ENCODE data around the gene NHSL2. TPM values are rescaled to one million over a fixed set of nuclear protein-coding genes. Genes with fewer than 3 reads are reported as not detected.

The NHSL2 gene
- total RNA-seq, 2 experiments from 2014 or later, result not detected

DNA sequence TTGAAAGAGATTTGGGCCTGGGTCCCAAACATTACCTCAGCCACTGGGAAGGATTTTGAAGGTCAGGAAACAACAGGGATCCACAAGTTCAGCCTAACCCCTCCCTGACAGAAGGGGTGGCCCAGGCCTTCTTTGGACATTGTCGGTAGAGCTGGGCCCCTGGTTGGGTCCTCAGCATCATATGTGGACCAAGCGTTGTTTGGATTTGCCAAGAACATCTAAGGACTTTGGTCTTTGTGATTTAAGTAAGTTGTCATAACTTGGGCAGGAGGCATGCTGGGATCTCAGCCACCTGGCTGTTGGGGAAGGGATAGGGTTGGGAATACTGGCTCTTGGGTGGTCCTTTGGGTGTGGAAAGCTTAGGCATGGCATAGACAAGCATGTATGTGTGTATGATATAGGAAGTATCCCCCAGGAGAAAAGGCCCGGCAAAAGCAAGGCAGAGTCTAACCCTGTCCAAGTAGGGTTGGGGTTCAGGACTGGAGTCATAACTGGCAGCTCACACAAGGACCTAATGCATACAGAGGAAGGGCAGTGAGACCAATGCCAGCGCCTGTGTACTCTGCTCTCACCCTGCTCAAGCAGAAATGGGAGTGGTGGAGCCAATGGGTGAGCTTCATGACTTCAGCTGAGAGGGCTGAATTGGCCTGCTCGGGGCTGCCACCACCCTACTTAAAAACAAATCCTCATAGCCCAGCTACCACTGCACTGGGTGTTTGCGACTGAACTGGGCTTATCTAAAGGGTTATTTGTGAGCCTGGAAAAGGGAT, 118.2 kb downstream of the NHSL2 start:
- no peak overlapping the region for H3K4me3 ChIP-seq (ENCODE audit: low read depth, low read length, poor library complexity, severe bottlenecking)
- no peak overlapping the region for H3K4me2 ChIP-seq (ENCODE audit: low read length)
- no peaks in the 10 kb centered on the region for H3K79me2 ChIP-seq (ENCODE audit: insufficient read depth, low read depth, low read length)
- intact Hi-C loops (cut with micrococcal nuclease; ENCODE audit: unreplicated experiment), result no loop called here
- no peaks in the 10 kb centered on the region for H3K9me3 ChIP-seq (ENCODE audit: low read length)
- no peaks in the 10 kb centered on the region for H4K20me1 ChIP-seq (ENCODE audit: insufficient read depth, low read length)
- no peak overlapping the region for H3K27ac ChIP-seq (ENCODE audit: low read depth, low read length, poor library complexity, severe bottlenecking)
- no peaks in the 10 kb centered on the region for H3K36me3 ChIP-seq (ENCODE audit: insufficient read depth, low read length)
- POLR2A ChIA-PET, result interaction anchor here (0.6 kb wide), 1 partner anchor 512 kb away, joined by 3 read pairs; no protein-coding TSS in a partner anchor
- no peak for DNase-seq (ENCODE audit: low spot score)
- no peaks in the 10 kb centered on the region for H3K9me2 ChIP-seq (ENCODE audit: insufficient read depth, low read length)
- TF ChIP-seq, protein P1, sequence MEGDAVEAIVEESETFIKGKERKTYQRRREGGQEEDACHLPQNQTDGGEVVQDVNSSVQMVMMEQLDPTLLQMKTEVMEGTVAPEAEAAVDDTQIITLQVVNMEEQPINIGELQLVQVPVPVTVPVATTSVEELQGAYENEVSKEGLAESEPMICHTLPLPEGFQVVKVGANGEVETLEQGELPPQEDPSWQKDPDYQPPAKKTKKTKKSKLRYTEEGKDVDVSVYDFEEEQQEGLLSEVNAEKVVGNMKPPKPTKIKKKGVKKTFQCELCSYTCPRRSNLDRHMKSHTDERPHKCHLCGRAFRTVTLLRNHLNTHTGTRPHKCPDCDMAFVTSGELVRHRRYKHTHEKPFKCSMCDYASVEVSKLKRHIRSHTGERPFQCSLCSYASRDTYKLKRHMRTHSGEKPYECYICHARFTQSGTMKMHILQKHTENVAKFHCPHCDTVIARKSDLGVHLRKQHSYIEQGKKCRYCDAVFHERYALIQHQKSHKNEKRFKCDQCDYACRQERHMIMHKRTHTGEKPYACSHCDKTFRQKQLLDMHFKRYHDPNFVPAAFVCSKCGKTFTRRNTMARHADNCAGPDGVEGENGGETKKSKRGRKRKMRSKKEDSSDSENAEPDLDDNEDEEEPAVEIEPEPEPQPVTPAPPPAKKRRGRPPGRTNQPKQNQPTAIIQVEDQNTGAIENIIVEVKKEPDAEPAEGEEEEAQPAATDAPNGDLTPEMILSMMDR (conservative IDR thresholded peaks at IDR 0.05; ENCODE audit: low read length), result no peak
- no peak for TF ChIP-seq EZH2phosphoT487 (IDR thresholded peaks at IDR 0.05; ENCODE audit: borderline replicate concordance, low read depth, low read length)
- CTCF ChIA-PET (ENCODE audit: unreplicated experiment), result no interaction called here
- H3K4me1 ChIP-seq (ENCODE audit: insufficient read depth, low read length, poor library complexity, severe bottlenecking), result no peaks in the 10 kb centered on the region
- no TSS peak for BruUV-seq (replicated peaks)
- H2AFZ ChIP-seq (ENCODE audit: low read length), result no peak overlapping the region

DNA sequence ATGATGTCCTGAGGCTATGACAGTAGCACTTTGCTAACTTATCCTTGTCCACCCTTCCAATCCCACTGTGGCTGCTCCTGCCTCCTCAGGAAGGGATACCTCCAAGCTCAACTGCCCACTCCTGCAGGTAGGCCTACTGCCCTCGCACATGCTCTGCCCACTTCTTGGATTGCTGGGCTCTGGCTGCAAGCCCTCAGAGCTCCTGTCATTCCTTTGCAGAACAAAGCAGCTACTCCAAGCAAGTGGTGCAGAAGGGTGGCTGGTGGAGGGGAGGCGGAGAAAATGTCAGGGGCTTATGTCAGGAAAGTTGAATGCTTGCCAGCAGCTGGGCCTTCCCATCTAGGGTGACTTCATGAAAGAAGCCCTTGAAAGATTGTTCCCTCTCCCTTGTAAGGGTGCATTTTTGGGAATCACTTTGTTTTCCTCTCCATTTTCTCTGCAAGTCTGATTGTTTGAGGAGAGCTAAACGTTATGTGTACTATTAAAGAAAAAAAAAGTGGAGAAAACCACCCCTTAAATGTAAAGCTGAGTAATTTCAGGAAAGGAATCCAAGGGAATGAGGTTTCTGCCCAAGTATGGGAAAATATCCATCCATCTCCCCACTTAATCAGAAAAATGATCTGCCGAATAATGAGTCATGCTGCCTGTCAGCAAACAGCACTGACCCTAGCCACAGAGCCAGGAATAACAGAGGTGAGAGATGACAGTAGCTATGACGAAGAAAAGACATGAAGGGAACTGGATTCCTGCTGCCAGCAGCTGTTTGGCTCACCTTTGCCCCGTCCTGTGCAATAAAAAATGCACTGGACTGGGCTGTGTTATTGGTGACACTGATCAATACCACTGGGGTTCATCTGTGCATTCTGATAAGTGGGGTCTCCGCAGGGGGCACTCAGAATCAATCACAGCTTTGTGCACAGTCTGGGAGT, 119.1 kb downstream of the NHSL2 start:
- BruUV-seq (replicated peaks), result no TSS peak
- Histone ChIP-seq H3K36me3 (ENCODE audit: insufficient read depth, low read length) (no peaks in the 10 kb centered on the region), H3K9me2 (ENCODE audit: insufficient read depth, low read length) (no peaks in the 10 kb centered on the region), H3K4me1 (ENCODE audit: insufficient read depth, low read length, poor library complexity, severe bottlenecking) (no peaks in the 10 kb centered on the region), H4K20me1 (ENCODE audit: insufficient read depth, low read length) (no peaks in the 10 kb centered on the region), H3K4me3 (ENCODE audit: low read depth, low read length, poor library complexity, severe bottlenecking) (no peak overlapping the region), H3K9me3 (ENCODE audit: low read length) (no peaks in the 10 kb centered on the region), H3K79me2 (ENCODE audit: insufficient read depth, low read depth, low read length) (no peaks in the 10 kb centered on the region), H3K27ac (ENCODE audit: low read depth, low read length, poor library complexity, severe bottlenecking) (no peak overlapping the region), H2AFZ (ENCODE audit: low read length) (no peak overlapping the region), H3K4me2 (ENCODE audit: low read length) (no peak overlapping the region)
- POLR2A ChIA-PET, result interaction anchor here (0.6 kb wide), 1 partner anchor 511 kb away, joined by 3 read pairs; no protein-coding TSS in a partner anchor
- intact Hi-C loops (cut with micrococcal nuclease; ENCODE audit: unreplicated experiment), result no loop called here
- no peak for TF ChIP-seq EZH2phosphoT487 (IDR thresholded peaks at IDR 0.05; ENCODE audit: borderline replicate concordance, low read depth, low read length)
- TF ChIP-seq, protein P1 (conservative IDR thresholded peaks at IDR 0.05; ENCODE audit: low read length), result no peak
- CTCF ChIA-PET (ENCODE audit: unreplicated experiment), result no interaction called here
- DNase-seq (ENCODE audit: low spot score), result no peak
